GM19099 (cell line): ENCODE data around the gene GNAO1.

Source experiments
- POLR2A ChIP-seq: IDR thresholded peaks from 3 replicates; pipeline ENCODE4 v1.6.1; 2011; ENCODE audit warnings: low read depth; ENCODE audit not compliant: insufficient read length; ENCODE audit errors: extremely low read depth

The GNAO1 gene

DNA sequence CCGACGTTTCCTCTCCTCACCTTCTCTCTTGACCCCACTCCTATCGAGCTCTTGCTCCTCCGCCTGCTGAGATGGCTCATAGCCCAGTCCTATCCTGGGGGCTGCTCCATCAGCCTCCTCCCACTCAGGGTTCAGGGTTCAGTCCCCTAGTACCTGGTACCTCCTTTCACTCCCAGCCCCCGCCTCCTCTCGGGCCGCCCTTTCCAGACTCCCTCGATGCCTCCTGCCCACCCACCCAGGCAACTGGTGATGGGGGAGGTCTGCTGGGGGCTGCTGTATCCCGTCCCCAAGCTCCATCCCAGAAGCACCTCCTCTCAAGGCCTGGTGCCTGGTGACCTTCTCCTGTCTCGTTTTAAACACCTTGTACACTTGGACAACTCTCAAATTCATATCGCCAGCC is 140.1 kb downstream of the GNAO1 start:
- TF ChIP-seq POLR2A, result no peak

- no peak for TF ChIP-seq POLR2A
These were observed 140.6 kb downstream of the GNAO1 start for GRCh38 chr16:56331915-56332314.

GRCh38 chr16:56332464-56333079 is 141.3 kb downstream of the GNAO1 start:
- TF ChIP-seq POLR2A, result no peak

GRCh38 chr16:56334761-56335160 is 143.5 kb downstream of the GNAO1 start:
- TF ChIP-seq POLR2A, result no peak

DNA sequence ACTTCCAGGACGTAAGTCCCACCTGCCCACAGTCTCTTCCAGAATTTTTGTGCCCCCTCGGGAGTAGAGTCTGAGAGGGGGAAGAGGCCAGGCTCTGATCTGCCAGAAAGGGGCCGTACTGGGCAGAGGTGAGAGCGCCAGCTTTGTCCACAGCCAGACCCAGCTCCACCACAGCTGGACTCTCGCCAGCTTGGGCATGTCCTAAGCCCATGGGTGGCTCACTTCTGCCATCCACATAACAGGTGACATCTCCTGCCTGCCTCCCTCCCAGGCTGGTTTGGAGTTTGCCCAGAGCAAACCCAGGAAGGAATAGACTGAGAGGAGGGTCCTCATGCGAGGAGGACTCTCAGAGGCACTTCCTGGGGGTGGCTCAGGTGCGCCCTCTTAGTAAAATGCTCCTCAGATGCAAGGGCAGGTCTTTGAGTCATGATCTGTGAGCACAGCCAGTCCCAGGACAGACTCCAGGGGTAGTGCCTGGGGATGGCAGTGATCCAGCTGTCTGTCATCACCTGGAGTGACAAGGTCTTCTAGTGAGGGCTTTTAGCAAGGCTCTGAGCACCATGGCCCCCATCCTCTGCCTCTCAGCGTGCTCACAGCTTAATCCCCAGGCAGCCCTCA is 144.9 kb downstream of the GNAO1 start:
- no peak for TF ChIP-seq POLR2A

GRCh38 chr16:56336711-56337110 is 145.4 kb downstream of the GNAO1 start:
- TF ChIP-seq POLR2A, result no peak

DNA sequence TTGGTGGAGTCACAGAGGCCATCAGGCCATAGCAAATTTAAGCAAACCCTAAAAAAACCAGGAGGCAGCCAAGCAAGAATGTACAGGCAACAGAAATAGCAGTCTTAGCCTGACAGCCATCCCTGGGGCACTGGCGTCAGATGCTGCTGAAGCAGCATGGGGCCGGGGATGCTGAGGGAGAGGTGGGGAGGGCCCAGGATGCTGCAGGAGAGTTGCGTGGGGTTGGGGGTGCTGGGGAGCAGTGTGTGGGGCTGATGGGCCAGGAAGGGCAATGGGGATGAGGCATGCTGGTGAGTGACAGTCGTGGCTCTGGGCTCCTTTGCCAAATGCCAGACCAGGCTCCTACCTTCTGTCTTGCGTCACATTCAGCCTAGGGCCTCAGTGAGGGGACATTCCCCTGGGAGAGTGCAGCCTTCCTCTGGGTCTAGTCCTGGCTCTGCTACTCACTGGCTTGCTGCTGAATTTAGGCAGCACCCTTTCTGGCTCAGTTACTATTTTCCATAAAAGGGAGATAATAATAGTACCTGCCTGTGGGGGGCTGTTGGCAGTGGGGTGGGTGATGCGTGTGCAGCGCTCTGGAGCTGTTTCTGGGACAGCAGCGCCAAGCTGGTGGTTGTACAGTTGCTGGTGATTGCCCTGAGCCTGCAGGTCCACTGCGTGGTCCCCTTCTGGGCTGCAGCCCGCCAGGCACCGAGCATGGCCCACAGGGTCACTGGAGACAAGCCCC is 146.0 kb downstream of the GNAO1 start:
- no peak for TF ChIP-seq POLR2A

GRCh38 chr16:56337858-56338325 is 146.6 kb downstream of the GNAO1 start:
- TF ChIP-seq POLR2A, result no peak

DNA sequence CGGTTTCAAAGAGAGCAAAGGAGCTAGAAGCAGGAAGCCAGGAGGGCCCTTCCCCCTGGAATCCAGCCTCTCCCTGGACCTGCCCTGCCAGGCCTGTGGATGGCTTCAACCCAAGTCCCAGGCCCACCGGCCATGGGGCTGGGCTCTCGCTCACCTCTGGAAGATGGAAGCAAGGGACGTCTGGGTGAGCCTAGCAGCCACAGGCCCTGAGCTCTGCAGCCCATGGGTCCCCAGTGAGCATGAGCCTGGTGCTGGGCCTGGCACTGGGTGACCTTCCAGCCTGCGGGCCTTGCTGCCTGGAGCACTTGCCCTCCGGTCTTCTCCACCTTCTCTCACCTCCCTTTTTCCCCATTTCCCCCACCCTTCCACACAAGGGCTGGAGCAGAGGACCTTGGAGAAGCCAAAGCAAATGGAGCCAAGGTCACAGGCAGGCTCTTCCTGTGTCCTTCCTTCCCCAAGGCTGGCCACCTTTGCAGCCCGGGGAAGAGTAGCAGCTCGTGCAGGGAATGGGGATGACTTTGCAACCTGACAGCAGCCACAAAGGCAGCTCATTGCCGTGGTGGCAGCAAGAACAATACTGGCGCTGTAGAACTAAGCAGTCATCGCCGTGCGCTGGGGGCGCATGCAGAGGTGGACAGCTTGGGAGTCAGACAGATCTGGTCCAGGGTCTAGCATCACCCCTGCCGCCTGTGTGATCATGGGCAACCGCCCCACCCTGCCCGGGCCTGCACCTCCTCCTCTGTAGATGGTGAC is 147.5 kb downstream of the GNAO1 start:
- TF ChIP-seq POLR2A, result no peak

GRCh38 chr16:56339431-56340195 is 148.3 kb downstream of the GNAO1 start:
- TF ChIP-seq POLR2A, result no peak

- TF ChIP-seq POLR2A, result no peak
These were observed 149.1 kb downstream of the GNAO1 start for GRCh38 chr16:56340416-56340815.

GRCh38 chr16:56340864-56341365 is 149.6 kb downstream of the GNAO1 start:
- no peak for TF ChIP-seq POLR2A

DNA sequence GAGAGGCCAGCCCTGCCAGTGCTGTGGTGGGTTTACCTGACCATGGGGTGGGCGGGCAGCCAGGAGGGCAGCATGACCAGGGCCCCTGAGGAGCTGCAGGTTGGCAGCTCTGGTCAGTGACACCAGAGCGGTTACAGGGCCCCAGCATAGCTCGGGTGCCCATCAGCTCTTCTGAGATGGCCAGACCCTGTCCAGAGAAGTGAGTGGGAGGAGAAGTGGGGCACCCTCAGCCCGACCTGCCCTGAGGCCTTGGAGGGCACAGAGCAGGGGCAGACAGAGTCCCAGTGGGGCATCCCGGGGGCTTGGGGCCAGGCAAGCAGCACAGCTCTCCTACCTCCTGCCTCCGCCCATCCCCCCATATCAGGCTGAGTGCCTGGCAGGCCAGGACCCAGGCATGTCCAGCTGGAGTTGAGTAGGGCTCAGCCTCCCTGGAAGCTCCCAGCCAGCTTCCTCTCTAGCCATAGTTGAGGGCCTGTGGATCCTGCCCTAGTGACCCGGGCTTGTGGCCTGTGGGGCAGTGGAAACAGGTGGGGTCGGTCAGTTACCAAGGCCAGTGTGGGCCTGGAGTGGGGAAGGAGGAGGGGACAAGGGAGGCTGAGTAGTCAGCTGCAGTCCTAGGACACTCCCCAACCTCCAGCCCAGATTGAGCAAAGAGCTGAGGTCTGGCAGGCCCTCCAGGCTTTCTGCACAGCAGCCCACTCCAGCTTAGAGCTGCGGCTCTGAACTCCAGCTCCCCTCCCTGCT is 150.5 kb downstream of the GNAO1 start:
- TF ChIP-seq POLR2A, result no peak
